Right kidney (tissue), 1 donor: ENCODE data around the gene CLIC3.

Experiments
- DNase-seq: peaks from one replicate; pipeline ENCODE4 v3.0.0-alpha.2; 2016

Gene CLIC3

GRCh38 chr9:136964171-136964689, 32.1 kb downstream of the CLIC3 start:
- DNase-seq = no peak

DNA sequence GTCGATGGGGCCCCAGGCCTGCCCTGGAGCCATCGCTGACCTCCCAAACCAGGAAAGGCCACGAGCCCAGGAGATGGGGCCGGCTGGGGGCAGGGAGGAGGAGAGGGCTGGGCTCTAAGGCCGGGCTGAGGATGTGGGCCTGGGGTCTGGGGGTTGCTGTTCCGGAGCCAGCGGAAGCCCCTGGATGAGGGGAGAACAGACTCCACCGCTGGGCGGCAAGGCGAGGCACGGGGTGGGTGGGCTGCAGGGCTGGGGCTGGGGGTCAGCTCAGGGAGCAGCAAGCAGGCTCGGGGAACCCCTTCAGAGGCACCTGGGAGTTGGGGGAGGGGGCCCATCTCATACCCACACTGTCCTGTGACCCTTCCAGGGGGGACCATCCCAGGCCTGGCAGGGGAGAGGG, 32.6 kb downstream of the CLIC3 start:
- DNase-seq = no peak

GRCh38 chr9:136963341-136963740, 33.0 kb downstream of the CLIC3 start:
- DNase-seq = no peak

- no peak for DNase-seq
Measured at GRCh38 chr9:136962701-136963248, 33.6 kb downstream of the CLIC3 start.

GRCh38 chr9:136962163-136962562, 34.2 kb downstream of the CLIC3 start:
- DNase-seq = no peak

- no peak for DNase-seq
Measured at GRCh38 chr9:136961279-136962065, 34.9 kb downstream of the CLIC3 start.

DNA sequence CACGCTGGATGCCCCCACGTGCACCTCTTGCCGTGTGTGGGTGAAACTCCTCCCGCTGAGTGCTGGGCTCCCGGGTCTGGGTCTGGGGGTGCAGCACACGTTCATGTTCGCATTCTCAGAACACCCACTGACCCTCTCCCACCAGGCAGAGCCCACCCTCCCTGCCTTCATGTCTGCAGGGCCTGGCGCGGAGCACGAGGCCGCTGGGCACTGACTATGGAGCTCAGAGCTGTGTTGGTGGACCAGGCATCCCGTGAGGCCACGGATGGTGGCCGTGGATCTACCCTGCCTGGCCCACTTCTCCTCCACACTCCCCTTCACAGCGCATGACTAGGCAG, 35.5 kb downstream of the CLIC3 start:
- DNase-seq = no peak

- DNase-seq = no peak
Measured at GRCh38 chr9:136960212-136960937, 36.0 kb downstream of the CLIC3 start.

- DNase-seq = no peak
Measured at GRCh38 chr9:136958898-136959850, 37.2 kb downstream of the CLIC3 start.

DNA sequence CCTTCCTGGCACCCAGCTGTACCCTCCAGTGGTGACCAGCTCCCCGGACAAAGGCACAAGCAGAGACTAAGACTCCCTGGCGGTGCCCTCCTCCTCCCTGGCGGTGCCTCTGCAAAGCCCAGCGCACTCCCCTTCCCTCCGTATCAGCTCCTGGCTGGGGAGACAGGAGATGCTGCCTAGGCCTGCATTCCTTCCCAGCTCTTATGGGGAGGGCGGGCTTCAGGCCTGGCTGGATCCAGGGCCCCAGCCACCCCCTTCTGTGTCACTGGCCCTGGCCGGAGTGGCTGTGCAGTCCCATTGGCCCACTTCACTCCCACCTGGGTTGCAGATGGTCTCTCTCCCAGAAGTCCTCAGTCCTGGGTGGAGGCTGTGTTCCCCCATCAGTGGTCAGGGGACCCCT, 37.9 kb downstream of the CLIC3 start:
- DNase-seq = no peak

DNA sequence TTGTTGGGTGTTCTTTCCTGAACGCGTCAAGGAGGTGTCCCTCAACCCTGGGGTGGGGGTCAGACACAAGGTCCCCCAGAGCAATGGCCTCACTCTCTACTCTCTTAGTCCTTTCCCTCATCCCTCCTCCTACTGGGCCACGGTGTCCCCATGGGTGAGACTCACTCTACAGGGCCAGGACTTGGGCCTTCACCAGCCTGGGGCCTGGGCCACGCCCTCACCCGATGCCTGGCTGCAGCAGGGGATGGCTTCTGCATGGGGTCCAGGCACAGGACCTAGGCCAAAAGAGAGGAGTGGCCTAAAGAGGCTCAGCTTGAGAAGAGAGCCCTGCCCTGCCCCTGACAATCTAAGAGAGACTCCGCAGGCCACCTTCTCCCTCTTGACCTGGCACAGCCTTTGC, 38.5 kb downstream of the CLIC3 start:
- DNase-seq = no peak

- no peak for DNase-seq
Measured at GRCh38 chr9:136957461-136957860, 38.9 kb downstream of the CLIC3 start.

DNA sequence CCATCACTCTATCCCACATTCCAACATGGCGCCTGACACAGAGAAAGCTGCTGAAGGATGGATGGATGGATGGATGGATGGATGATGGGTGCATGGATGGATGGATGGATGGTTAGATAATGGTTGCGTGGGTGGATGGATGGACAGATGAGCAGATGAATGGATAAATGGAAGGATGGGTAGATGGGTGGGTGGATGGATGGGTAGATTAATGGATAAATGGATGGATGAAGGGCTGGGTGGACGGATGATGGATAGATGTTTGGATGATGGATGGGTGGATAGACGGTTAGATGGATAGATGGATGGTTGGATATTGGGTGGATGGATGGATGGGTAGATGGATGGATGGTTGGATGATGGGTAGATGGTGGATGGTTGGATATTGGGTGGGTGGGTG, 39.8 kb downstream of the CLIC3 start:
- no peak for DNase-seq

- no peak for DNase-seq
Measured at GRCh38 chr9:136955943-136956335, 40.4 kb downstream of the CLIC3 start.

GRCh38 chr9:136955202-136955942, 41.0 kb downstream of the CLIC3 start:
- DNase-seq = no peak

DNA sequence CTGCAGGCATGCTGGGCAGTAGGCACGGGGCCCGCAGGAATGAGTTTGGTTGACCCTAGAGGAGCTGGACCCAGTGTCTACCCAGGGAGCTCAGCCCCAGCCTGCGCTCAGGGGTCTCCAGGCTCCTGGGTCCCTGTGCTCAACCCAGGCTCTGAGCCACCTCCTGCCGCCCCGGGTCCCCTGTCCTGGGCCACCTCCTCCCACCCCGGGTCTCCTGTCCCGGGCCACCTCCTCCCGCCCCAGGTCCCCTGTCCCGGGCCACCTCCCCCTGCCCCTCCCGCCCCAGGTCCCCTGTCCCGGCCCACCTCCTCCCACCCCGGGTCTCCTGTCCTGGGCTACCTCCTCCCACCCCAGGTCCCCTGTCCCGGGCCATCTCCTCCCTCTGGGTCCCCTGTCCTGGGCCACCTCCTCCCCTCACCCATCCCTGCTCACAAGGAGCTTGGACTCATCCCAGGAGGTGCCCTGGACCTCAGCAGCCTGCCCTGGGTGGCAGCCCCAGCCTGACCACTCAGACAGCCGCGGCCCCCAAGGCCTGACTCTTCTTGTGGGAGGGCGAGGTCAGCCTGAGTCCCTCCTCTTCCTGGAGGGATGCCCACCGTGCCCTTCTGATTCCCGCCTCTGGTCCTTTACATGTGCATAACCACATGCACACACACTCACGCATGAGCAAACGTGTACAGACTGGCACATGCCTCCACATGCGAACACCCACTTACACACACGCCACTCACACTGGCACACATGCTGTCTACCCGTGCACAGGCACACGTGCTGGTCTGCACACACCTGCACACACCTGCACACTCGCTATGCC, 41.9 kb downstream of the CLIC3 start:
- no peak for DNase-seq

DNA sequence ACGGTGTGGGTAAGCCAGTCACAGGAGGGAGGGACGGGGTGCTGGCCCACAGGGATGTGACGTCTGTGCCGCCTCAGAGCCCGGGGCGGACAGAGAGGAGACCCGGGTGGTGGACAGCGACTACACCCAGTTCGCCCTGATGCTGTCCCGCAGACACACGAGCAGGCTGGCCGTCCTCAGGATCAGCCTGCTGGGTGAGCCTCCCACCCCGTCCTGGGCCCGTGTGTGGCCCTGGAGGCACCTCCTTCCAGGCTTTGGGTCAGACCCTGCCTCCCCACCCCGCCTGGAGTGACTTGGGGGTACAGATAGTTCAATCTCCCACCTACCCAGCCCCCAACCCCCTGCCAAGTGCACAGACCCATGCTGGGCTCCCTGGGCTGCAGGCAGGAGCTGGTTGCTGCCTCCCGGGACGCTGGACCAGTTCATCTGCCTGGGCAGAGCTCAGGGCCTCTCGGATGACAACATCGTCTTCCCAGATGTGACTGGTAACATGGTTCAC, 42.5 kb downstream of the CLIC3 start:
- DNase-seq = no peak

DNA sequence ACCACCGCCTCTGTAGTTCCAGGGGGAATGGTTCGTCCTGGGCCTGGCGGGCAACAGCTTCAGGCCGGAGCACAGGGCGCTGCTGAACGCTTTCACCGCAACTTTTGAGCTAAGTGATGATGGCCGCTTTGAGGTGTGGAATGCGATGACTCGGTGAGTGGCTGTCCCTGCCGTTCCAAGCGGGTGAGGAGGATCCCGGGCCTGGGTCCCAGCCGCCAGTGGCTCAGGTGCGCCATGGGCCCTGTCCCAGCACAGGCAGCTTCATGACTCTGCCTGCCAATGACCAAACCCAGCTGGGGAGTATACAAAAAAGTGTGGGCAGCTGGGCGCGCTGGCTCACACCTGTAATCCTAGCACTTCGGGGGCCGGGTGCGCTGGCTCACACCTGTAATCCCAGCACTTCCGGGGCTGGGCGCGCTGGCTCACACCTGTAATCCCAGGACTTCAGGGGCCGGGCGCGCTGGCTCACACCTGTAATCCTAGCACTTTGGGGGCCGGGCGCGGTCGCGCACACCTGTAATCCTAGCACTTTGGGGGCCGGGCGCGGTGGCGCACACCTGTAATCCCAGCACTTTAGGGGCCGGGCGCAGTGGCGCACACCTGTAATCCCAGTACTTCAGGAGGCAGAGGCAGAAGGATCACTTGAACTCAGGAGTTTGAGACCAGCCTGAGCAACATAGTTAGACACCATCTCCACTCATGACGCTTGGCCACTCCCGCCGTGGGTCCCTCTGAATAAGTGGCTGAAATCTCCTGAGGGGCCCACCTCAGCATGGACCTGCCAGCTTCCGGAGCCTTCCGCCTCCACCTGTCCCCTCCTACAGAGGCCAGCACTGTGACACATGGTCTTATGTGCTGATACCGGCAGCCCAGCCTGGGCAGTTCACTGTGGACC, 43.2 kb downstream of the CLIC3 start:
- DNase-seq = no peak

DNA sequence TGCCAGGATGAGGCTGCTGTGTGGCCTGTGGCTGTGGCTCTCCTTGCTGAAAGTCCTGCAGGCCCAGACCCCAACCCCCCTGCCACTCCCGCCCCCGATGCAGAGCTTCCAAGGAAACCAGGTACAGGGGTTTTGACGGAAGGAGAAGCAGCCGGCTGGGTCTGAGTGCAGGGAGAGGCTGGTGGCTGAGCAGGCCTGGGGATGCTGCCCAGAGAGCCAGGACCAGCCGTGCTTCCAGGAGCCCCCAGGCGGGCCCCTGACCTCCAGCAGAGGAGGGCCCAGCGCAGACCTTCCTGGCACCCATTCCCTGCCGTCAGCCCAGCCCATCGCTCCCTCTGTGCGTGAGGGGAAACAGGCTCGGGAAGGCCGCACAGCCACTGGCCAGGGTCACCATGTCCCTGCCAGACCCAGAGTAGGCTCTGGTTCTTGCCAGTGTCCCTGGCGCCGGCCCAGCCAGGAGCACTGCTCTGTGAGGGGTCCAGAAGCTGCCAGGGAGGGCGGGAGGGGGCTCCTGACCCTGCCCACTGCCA, 44.0 kb downstream of the CLIC3 start:
- peak; percentile 50 for DNase-seq
